Posterior cingulate gyrus (tissue), 11 donors: ENCODE results near the gene FCRL1.
A peak's percentile ranks its signal among the peaks of the same experiment; 100 is the strongest.

Experiments used
- DNase-seq, 10 donors: peaks; one replicate each; pipeline versions ENCODE4 v3.0.0 to v3.0.0-alpha.2; 2020 to 2021; ENCODE audit warnings: mixed read lengths in 3 of 10
- intact Hi-C: fragments of 100-400 bp; cut with DNase I; formaldehyde crosslinking; loops from one replicate; pipeline ENCODE4 v1.15.1; 2023

Gene FCRL1

GRCh38 chr1:157806431-157807149, 13.3 kb downstream of the FCRL1 start:
- intact Hi-C loops: no loop called here
- no peak for DNase-seq

- no peak for DNase-seq
- intact Hi-C loops: no loop called here
These were observed 16.1 kb downstream of the FCRL1 start for GRCh38 chr1:157803851-157804250.

- no peak for DNase-seq
- intact Hi-C loops: no loop called here
These were observed 19.9 kb downstream of the FCRL1 start for GRCh38 chr1:157799996-157800395.

GRCh38 chr1:157798211-157798610, 21.7 kb downstream of the FCRL1 start:
- no peak for DNase-seq
- intact Hi-C loops: no loop called here

- intact Hi-C loops: no loop called here
- DNase-seq: no peak
These were observed 34.7 kb downstream of the FCRL1 start for GRCh38 chr1:157785248-157785647.

- intact Hi-C loops: no loop called here
- DNase-seq: no peak
These were observed 35.1 kb downstream of the FCRL1 start for GRCh38 chr1:157784801-157785200.

- no peak for DNase-seq
- intact Hi-C loops: no loop called here
These were observed 37.0 kb downstream of the FCRL1 start for GRCh38 chr1:157782931-157783330.

- intact Hi-C loops: no loop called here
- DNase-seq: no peak
These were observed 38.9 kb downstream of the FCRL1 start for GRCh38 chr1:157781048-157781447.

GRCh38 chr1:157776971-157777391, 42.9 kb downstream of the FCRL1 start, which contains the start of gene FCRL2:
Gene FCRL2 (minus strand): TSS chr1:157777132. CDS start chr1:157777073, 59 bp downstream.
- intact Hi-C loops: no loop called here
- no peak for DNase-seq

GRCh38 chr1:157775101-157775870, 44.6 kb downstream of the FCRL1 start:
- intact Hi-C loops: no loop called here
- DNase-seq: no peak

GRCh38 chr1:157774412-157774811, 45.5 kb downstream of the FCRL1 start:
- no peak for DNase-seq
- intact Hi-C loops: no loop called here

- intact Hi-C loops: no loop called here
- no peak for DNase-seq
These were observed 46.2 kb downstream of the FCRL1 start for GRCh38 chr1:157773493-157774350.

- intact Hi-C loops: no loop called here
- DNase-seq: no peak
These were observed 48.1 kb downstream of the FCRL1 start for GRCh38 chr1:157771661-157772425.

- peak in 1 of 10 donors; percentile 66 for DNase-seq
- intact Hi-C loops: no loop called here
These were observed 49.4 kb downstream of the FCRL1 start for GRCh38 chr1:157770442-157771043.

- intact Hi-C loops: no loop called here
- no peak for DNase-seq
These were observed 53.1 kb downstream of the FCRL1 start for GRCh38 chr1:157766792-157767191.

GRCh38 chr1:157758018-157758417, 61.9 kb downstream of the FCRL1 start:
- intact Hi-C loops: no loop called here
- no peak for DNase-seq

GRCh38 chr1:157753611-157754010, 66.3 kb downstream of the FCRL1 start:
- intact Hi-C loops: no loop called here
- DNase-seq: no peak

- intact Hi-C loops: no loop called here
- no peak for DNase-seq
These were observed 68.6 kb downstream of the FCRL1 start for GRCh38 chr1:157751283-157751682.

- intact Hi-C loops: no loop called here
These were observed 71.6 kb downstream of the FCRL1 start for GRCh38 chr1:157748262-157748817.

More at GRCh38 chr1:157748262-157748817, 71.6 kb downstream of the FCRL1 start:
- no peak for DNase-seq
